KBM-7 (cell line): ENCODE measurements around the gene IER3.
"Not testable (repeated sequence)": the region's sequence is repeated elsewhere in the genome, so short reads cannot be mapped to it uniquely, and the experiment has no call there.

ENCODE experiments used
- DNase-seq: peaks from one replicate; pipeline ENCODE4 v3.0.0-alpha.2; 2015
- in situ Hi-C: fragments of 300-500 bp; cut with MboI; formaldehyde crosslinking; loops from 2 replicates; pipeline ENCODE4 v1.14.3; 2020; ENCODE audit warnings: low sequenced_read_pairs, low pct_unique_long_range_greater_than_20kb, mixed read lengths

The IER3 gene

DNA sequence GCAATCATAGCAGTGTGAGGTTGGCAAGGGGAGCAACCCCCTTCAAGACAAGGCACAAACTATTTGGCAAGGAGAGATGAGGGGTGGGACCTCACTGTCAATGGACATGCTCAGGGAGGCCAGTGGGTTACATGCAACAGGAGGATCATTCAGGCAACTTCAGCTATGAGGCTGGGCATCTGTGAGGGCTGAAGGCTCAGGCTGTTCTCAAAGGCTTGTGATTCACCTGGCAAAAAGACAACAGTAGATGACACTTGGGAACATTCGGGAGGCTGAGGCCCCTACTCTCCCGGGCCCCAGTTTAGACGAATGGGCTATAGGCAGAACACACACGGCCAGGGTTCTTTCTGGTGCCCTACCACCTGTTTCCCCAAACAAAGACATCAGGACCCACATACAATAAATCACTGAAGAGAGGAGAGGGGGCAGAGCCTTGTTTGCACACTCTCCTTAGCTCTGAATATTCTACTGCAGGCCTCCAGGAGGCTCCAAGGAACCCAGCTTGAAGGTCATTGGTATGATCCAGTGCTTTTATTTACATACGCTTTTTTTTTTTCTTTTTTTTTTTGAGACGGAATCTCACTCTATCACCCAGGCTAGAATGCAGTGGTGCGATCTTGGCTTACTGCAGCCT, 16.3 kb downstream of the IER3 start:
- in situ Hi-C loops, result loop anchor here (10.0 kb wide), 1 partner anchor 53 kb away; the partner anchor contains the start of gene DHX16
- DNase-seq, result no peak

DNA sequence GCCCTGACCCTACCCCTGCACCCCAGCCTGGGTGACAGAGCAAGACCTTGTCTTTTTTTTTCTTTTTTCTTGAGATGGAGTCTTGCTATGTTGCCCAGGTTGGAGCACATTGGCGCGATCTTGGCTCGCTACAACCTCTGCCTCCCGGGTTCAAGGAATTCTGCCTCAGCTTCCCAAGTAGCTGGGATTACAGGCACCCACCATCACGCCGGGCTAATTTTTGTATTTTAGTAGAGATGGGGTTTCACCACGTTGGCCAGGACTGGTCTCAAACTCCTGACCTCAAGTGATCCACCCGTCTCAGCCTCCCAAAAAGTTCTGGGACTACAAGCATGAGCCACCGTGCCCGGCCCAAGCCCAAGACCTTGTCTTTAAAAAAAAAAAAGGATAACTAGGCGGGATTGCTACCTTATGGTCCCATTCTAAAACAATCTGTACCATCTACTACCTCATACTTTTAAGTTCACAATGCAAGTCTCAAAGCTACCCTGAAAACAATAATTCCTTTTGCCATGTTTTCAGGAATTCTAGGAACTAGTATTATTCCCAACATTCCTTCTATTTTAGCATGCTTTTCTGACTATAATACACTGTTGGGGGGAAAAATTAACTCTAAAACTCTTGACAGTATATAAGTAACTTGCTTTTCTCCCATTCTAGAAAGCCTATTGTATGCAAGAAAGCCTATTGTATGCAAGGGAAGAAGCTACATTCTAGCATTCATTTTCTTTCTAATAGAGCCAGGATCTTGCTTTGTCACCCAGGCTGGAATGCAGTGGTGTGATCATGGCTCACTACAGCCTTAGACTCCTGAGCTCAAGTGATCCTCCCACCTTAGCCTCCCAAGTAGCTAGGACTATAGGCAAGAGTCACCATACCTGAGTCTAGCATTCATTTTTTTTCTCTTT, 17.6 kb downstream of the IER3 start:
- in situ Hi-C loops, result loop anchor here (10.0 kb wide), 1 partner anchor 52 kb away; the partner anchor contains the start of gene DHX16
- no peak for DNase-seq

DNA sequence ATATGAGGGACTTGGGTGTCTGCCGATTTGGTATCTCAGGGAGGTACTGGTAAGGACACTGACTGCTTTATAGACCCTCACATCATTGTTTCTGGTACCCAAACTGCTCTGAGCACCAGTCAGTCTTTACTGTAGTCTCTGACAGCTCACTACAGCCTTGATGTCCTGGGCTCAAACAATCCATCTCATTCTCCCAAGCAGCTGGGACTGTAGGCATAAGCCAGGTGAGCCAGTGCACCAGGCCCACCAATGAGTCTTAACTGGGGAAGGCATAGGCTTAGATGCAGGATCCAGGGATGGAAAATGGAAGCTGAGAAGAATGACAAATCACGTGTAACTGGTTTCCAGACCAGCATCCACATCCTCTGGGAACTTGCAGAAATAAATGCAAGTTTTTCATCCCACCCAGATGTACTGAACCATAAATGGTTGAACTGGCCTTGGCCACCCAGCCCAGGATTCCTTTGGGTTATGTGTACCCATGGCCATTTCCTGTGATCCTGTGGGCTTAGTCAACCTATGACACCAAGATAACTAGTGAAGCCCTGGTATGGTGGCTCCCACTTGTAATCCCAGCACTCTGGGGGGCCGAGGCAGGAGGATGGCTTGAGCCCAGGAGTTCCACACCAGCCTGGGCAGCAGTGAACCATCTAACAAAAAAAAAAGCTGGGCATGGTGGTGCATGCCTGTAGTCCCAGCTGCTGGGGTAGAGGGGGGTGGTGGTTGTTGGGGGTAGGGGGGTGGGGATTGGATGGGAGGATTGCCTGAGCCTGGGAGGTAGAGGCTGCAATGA, 18.4 kb downstream of the IER3 start:
- in situ Hi-C loops, result loop anchor here (10.0 kb wide), 1 partner anchor 51 kb away; the partner anchor contains the start of gene DHX16
- no peak for DNase-seq

DNA sequence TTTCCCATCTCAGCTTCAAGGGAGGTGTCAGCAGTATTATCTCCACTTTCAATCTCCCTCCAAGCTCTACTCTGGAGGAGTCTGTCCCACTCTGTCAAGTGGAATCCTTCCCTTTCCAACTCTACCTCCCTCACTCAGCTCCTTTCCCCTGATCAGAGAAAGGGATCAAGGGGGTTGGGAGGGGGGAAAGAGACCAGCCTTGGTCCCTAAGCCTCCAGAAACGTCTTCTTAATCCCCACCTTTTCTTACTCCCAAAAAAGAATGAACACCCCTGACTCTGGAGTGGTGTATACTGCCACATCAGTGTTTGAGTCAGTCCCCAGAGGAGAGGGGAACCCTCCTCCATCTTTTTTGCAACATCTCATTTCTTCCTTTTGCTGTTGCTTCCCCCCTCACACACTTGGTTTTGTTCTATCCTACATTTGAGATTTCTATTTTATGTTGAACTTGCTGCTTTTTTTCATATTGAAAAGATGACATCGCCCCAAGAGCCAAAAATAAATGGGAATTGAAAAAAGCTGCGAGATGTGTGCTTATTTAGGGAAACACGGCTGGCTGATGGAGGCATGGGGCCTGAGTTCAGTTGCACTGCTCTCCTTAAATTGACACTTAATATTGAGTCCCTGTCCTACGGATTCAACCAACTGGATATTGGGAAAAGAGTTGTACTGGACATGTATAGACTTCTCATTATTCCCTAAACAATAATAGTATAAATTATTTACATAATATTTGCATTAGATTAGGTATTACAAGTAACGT, 19.3 kb downstream of the IER3 start:
- in situ Hi-C loops, result loop anchor here (10.0 kb wide), 1 partner anchor 50 kb away; the partner anchor contains the start of gene DHX16
- no peak for DNase-seq

DNA sequence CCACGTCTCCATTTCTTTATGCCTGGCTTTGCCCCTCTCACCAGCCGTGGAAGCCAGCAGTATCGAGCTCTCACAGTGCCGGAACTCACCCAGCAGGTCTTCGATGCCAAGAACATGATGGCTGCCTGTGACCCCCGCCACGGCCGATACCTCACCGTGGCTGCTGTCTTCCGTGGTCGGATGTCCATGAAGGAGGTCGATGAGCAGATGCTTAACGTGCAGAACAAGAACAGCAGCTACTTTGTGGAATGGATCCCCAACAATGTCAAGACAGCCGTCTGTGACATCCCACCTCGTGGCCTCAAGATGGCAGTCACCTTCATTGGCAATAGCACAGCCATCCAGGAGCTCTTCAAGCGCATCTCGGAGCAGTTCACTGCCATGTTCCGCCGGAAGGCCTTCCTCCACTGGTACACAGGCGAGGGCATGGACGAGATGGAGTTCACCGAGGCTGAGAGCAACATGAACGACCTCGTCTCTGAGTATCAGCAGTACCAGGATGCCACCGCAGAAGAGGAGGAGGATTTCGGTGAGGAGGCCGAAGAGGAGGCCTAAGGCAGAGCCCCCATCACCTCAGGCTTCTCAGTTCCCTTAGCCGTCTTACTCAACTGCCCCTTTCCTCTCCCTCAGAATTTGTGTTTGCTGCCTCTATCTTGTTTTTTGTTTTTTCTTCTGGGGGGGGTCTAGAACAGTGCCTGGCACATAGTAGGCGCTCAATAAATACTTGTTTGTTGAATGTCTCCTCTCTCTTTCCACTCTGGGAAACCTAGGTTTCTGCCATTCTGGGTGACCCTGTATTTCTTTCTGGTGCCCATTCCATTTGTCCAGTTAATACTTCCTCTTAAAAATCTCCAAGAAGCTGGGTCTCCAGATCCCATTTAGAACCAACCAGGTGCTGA, 20.3 kb downstream of the IER3 start:
- not testable (repeated sequence) for DNase-seq
- in situ Hi-C loops, result loop anchor here (10.0 kb wide), 1 partner anchor 49 kb away; the partner anchor contains the start of gene DHX16

DNA sequence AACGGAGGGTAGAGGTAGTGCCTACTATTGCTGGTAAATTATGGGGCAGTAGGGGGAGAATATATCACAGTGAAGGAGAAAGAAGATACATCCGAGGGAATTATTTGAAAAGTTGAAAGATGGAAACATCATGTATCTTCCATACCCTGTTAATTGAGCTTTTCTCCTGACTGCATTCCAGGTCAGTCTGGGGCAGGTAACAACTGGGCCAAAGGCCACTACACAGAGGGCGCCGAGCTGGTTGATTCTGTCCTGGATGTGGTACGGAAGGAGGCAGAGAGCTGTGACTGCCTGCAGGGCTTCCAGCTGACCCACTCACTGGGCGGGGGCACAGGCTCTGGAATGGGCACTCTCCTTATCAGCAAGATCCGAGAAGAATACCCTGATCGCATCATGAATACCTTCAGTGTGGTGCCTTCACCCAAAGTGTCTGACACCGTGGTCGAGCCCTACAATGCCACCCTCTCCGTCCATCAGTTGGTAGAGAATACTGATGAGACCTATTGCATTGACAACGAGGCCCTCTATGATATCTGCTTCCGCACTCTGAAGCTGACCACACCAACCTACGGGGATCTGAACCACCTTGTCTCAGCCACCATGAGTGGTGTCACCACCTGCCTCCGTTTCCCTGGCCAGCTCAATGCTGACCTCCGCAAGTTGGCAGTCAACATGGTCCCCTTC, 21.0 kb downstream of the IER3 start:
- not testable (repeated sequence) for DNase-seq
- in situ Hi-C loops, result loop anchor here (10.0 kb wide), 1 partner anchor 48 kb away; the partner anchor contains the start of gene DHX16

DNA sequence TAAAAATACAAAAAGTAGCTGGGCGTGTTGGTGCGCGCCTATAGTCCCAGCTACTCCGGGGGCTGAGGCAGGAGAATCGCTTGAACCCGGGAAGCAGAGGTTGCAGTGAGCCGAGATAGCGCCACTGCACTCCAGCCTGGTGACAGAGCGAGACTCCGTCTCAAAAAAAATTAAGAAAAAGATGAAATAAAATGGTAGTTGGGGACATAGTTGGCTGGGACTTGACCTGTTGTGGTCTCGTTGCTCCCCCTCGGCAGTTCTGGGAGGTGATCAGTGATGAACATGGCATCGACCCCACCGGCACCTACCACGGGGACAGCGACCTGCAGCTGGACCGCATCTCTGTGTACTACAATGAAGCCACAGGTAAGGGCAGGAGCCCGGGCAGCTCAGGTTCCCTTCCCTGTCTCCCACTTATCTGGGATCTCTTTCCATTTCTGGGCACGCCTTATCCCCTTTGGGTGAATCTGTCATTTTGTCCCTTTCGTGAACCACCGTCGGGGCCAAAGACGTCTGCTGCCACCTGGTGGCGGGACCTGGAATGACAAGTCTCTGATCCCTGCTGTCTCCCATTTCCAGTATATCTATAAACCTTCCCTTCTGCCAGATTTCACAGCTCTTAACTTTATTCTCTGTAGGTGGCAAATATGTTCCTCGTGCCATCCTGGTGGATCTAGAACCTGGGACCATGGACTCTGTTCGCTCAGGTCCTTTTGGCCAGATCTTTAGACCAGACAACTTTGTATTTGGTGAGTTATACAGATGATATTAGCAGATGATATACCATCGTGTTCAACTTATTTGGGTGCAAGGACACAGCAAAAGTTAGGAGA, 21.9 kb downstream of the IER3 start:
- peak; percentile 94 for DNase-seq
- in situ Hi-C loops, result loop anchor here (10.0 kb wide), 1 partner anchor 48 kb away; the partner anchor contains the start of gene DHX16

DNA sequence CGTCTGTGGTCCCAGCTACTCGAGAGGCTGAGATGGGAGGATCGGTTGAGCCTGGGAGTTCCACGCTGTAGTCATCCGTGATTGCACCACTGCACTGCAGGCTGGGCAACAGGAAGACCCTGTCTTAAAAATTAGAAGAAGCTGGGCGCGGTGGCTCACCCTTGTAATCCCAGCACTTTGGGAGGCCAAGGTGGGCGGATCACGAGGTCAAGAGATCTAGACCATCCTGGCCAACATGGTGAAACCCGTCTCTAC, 22.4 kb downstream of the IER3 start:
- in situ Hi-C loops, result loop anchor here (10.0 kb wide), 1 partner anchor 47 kb away; the partner anchor contains the start of gene DHX16
- not testable (repeated sequence) for DNase-seq

DNA sequence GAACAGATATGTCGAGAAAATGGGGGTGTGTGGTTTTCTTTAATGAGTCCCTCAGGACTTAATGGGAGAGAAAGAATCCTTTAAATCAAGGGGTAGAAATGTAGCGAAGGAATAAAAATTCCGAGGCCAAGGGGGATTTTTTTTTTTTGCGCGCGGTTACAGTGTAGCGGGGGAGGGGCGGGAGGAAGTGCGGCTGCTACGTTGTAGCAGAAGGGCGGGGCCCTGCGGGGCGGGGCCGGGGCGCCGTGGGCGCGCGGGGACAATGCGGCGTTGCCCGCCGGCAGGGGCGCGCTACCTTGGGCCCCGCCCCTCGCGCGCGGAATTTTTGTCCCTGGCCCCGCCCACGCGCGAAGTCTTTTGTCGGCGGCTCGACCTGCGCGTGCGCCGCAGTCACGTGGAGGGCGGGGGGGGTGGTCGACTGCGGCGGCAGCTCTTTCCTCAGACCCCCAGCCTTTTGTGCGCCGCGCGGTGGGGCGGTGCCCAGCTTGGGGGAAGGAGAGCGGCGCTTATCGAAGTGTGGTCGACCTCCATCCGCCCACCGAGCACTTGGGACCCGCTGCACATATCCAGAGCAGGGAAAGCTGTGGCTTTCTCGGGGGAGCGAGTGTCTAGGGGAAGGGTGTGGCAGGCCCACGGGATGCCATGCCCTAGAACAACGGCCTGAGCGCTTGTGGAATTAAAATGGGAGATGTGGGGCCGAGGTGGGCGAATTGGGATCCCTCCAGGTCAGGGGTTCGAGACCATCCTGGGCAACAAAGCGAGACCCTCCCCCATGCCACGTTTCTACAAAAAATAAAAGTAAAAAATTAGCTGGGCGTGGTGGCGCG, 22.9 kb downstream of the IER3 start:
- in situ Hi-C loops, result loop anchor here (10.0 kb wide), 1 partner anchor 47 kb away; the partner anchor contains the start of gene DHX16
- DNase-seq, result peak; percentile 83

DNA sequence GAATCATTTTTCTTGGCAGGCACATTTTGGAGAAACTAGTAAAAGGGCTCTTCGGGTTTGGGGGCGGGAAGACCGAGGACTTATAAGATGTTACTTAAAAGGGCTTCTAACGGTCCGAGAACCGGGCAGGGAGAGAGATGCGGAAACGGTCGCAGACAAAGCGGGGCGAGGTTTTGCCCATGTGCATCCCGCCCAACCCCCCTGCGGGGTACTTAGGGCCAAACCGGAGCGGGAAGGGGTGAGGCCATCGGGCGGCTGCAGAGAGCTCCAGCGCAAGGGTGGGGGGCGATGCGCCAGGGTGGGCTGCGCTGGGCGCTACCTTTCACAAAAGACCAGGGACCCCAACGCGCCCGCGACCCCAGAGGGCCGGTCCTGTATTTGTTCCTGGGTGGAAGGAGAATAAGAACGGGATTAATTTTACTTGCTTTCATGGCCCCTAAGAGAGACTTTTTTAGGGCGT, 23.6 kb downstream of the IER3 start:
- DNase-seq, result peak; percentile 63
- in situ Hi-C loops, result loop anchor here (10.0 kb wide), 1 partner anchor 46 kb away; the partner anchor contains the start of gene DHX16

DNA sequence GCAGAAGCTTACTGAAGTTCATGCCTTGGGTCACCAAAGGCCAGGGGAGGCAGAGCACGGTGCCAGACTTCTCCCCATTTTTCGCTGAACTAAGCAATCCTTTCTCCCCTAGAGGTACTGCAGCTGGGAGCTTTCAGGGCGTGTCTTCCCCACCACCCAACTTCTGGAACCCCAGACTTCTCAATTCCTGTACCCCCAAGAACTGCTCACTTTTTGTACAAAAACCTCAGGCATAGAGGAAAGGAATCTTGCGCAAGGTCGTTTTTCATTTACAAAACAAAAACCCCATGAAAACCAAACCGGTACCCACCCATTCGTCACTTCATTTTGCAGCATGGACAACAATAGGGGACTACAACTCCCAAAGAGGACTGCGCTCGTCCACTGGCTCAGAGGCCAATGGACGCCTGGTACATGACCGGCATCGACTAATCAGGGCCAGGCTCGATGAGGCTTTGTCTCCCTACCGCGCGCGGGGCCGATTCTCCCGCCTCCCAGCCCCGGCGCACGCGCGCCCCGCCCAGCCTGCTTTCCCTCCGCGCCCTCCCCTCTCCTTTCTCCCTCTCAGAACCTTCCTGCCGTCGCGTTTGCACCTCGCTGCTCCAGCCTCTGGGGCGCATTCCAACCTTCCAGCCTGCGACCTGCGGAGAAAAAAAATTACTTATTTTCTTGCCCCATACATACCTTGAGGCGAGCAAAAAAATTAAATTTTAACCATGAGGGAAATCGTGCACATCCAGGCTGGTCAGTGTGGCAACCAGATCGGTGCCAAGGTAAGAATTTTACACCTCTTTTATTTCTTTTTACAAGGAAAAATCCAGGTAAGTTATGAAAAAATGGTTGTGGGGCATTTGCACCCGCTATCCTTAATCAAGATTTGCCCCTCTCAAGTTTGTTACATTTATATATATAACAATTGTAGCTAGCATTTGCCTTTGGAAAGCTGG, 24.3 kb downstream of the IER3 start, which contains the start of gene TUBB:
Gene TUBB, plus strand, starts transcription at position 562 of the 947 bp plus-strand sequence. Its CDS starts 155 bp downstream, at position 717.
- DNase-seq, result peak; percentile 97
- in situ Hi-C loops, result loop anchor here (10.0 kb wide), 1 partner anchor 45 kb away; the partner anchor contains the start of gene DHX16

DNA sequence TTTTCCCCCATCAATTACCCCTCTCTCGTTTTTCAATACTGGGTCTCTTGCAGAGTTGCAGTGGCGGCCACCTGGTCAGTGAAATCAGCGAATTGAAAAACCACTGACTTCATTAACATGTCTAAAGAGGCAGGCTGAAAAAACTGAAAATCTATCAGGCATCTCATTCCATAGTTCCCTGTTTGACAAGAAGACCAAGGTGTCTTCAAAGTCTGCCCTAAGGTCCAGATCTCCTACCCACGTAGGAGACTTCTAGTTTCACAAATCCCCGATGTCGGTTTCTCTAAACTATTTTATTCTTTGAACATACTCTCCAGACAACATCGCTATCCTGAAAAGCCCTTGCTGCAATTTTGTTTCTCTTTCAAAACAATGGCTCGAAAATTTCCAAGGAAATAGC, 25.0 kb downstream of the IER3 start:
- in situ Hi-C loops, result no loop called here
- no peak for DNase-seq

DNA sequence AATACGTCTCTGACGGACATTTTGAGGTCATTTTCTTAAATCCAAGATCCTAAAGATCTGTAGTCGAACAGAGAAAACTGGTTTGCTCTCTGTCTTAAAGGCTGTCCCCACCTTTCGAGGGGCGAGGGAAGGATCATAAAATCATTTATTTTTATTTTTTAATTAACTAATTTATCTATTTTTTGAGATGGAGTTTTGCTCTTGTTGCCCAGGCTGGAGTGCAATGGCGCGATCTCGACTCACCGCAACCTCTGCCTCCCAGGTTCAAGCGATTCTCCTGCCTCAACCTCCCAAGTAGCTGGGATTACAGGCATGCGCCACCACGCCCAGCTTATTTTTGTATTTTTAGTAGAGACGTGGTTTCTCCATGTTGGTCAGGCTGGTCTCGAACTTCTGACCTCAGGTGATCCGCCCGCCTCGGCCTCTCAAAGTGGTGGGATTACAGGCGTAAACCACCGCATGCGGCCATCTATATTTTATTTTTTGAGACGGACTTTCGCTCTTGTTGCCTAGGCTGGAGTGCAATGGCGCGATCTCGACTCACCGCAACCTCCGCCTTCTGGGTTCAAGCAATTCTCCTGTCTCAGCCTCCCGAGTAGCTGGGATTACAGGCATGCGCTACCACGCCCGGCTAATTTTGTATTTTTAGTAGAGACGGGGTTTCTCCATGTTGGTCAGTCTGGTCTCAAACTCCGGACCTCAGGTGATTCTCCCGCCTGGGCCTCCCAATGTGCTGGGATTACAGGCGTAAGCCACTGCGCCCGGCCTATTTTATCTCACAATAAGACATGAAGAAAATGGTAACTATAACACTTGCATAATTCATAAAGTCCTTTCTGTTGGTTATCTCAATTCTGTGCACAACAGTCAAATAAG, 26.3 kb downstream of the IER3 start:
- DNase-seq, in situ Hi-C loops: not testable (repeated sequence)
